SH-SY5Y (cell line): ENCODE data around the gene NUP214.

Experiments
- GATA2 ChIP-seq: IDR thresholded peaks from 2 replicates; pipeline ENCODE4 v1.6.1; 2011; ENCODE audit warnings: mild to moderate bottlenecking, low read depth, low read length
- GATA3 ChIP-seq: IDR thresholded peaks from 2 replicates; pipeline ENCODE4 v1.6.1; 2011; ENCODE audit warnings: low read depth, mild to moderate bottlenecking, low read length, moderate library complexity

DNA sequence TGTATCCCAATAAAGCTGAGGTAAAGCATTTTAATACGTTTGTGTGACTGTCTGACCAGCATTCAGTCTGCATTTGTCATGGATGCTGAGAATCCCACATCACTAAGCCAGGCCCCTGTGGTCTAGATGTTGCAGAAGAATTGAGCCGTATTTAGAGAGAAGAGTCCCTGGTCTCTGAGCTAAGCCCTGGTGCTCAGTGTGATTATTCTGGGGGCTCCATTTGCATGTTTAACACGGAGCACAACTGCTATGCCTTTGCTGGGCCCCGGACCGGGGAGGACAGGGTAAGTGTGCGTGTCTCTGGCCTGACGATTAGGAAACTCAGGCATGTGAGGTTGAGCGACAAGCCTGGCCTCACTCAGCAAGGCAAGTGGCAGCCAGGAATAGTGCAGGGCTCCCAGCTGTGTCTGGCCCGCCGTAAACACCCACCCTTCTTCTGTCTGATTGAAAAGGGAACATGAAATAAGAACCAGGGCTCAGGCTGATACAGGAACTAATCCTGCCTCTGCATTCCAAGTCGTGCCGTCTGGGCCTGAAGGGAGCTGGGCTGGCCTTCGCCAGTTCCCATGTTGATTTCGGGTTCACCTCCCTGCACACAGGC is 128.6 kb downstream of the NUP214 start:
- TF ChIP-seq GATA3 (no peak), GATA2 (no peak)
